Cerebellar cortex (tissue), 1 donor: ENCODE data around the gene SEC11A.
"Not testable (repeated sequence)": the region's sequence is repeated elsewhere in the genome, so short reads cannot be mapped to it uniquely, and the experiment has no call there.

Experiments
- DNase-seq: peaks from one replicate; pipeline ENCODE4 v3.0.0-alpha.2; 2015; ENCODE audit warnings: low spot score

Gene SEC11A

DNA sequence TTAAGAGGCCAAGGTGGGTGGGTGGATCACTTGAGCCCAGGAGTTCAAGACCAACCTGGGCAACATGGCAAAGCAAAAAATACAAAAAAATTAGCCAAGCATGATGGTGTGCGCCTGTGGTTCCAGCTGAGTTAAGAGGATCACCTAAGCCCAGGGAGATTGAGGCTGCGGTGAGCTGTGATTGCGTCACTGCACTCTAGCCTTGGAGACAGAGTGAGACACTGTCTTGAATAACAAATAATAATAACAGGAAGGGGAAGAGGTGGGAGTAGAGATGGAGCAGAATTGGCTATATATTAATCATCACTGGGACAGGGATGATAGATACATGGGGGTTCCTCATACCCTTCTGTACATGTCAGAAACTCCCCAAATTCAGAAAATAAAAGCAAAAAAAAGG is 34.1 kb downstream of the SEC11A start:
- DNase-seq = no peak

GRCh38 chr15:84671211-84671610 is 44.7 kb downstream of the SEC11A start:
- DNase-seq = no peak

- no peak for DNase-seq
These were observed 46.2 kb downstream of the SEC11A start for GRCh38 chr15:84669726-84670125.

GRCh38 chr15:84668221-84668982 is 47.5 kb downstream of the SEC11A start:
- DNase-seq = no peak

DNA sequence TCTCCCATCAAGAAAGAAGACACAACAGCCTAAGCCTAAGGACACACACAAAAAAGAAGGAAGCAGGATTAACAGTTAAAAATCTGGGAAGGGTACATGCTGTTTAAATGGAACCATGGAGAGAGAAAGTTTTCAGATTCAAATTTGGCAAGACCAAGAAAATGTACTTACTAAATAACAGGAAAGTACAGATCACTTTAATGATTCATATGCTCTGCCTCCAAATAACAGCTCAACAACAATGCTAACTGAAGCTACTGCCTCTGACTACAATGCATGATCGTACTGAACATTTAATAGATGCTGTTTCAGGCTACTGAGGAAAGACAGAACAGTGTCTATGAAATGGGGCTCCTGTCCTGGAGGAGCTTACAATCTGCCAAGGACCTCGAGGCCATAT is 49.6 kb downstream of the SEC11A start:
- DNase-seq = no peak

DNA sequence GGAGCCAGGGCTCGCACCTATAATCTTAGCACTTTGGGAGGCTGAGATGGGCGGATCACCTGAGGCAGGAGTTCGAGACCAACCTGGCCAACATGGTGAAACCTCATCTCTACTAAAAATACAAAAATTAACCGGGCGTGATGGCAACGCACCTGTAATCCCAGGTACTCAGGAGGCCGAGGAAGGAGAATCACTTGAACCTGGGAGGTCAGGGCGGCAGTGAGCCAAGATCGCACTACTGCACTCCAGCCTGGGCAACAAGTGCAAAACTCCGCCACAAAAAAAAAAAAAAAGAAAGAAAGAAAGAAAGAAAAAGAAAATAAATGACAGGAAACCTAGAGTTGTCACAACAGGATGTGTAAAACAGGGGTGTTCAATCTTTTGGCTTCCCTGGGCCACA is 54.9 kb downstream of the SEC11A start:
- no peak for DNase-seq

DNA sequence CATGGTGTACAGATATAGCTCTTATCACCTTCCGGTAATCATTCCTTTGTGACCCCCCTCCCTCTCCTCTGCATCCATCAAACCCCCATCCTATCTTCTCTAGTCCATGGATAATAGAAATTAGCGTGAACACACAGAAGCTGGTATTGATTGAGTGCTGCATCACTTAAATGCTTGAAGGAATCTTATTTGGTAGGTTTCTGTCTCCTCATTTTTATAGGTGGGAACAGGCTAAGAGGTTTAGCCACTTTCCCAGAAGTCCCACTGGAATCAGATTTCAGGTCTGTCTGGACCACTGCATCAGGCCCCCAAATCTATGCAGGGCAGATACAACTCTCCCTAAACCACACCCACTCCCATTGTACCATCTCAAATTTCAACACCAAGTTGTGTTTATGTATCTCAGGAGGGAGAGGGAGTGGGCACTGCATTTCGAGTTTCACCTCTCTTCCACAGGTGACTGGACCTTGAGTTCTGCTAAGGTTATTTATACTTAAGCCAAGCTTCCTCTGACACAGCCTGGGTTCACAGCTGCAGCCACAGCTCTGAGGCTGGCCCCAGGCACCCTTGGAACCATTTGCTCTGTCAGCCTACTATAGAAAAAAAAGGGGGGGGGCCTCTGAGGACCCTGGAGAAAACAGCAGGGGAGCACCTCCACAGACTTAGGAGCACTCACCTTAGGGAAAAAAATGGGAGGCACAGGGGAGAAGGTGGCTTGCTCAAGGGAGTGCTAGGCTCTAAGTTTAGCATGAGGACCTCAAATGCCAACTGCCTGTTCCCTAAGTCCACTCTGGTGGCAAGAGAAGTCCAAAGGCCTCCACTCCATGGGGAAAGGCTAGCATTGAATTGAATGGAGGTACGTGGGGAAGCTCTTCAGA is 55.8 kb downstream of the SEC11A start:
- no peak for DNase-seq

DNA sequence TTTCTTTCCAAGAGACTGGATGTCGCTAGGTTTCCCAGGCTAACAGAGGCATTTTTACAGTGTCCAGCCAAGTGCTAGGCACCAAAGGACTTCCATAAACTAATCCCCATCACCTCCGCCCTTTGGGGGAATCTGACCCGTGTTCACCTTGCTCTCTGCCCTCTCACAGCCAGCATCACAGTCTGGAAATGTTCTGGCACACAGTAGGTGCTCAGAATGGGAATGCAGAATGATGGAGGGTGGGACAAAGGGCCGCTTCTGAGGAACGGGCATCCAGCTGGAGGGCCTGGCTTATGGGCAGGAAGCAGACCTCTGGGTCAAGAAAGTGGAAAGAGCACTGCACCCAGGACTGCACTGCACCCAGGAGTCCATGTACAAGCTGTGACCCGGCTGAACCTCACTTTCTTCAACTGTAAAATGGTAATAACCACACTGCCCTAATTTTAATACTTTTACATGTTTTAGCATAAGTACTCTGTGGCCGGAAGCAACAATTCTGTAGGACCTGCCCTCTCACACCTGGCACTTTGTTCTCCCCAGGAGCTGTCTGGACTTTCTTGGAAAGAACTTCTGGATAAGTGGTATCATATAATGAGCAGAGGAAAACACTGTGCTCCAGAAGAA is 57.0 kb downstream of the SEC11A start:
- no peak for DNase-seq

DNA sequence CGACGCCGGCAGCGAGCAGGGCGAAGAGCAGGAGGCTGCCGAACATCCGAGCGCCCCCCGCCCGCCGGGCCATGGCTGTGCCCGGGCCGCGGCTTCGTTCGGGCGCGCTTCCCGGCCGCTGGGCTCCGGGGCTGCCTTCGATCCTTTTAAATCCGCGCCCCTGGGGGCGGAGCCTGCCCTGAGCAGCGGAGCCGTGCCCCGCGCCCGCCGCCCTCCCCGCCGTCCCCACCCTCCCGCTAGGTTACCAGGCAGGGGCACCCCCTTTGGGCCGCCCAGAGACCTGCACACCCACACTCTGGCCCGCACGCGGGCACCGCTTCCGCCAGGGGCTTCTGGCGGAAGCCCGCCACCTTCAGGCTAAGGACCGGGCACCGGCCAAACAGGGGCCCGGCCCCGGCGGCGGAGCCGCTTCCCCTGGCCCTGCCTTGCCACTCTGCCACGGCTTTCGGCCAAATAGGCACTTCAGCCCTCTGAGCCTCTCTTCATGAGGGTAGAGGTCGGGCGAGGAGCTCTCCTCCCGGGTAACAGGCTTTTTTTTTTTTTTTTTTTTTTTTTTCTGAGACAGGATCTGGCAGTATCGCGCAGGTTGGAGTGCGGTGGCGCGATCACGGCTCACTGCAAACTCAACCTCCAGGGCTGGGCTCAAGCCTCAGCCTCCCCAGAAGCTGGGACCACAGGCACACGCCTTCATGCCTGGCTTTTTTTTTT is 57.7 kb downstream of the SEC11A start, which contains the start of gene NMB:
TSS of gene NMB (minus strand) at position 120 of the 708 bp plus-strand sequence. CDS start at position 73, 47 bp downstream.
- peak; percentile 43 for DNase-seq

DNA sequence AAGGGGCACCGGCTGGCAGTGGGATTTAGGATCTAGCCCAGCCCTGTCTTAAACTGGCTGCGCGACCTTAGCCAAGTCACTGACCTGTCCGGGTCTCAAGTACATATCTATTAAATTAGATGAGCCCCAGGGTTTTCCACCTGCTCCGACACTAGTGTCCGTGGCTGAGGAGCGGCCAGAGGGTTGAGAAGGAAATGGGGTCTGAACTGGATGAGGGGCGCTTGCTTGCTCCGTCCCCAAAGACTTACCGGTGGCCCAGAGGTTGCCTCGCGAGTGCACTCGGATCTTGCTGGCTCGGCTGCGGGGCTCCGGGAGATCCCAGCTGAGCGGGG is 58.2 kb downstream of the SEC11A start:
- no peak for DNase-seq

DNA sequence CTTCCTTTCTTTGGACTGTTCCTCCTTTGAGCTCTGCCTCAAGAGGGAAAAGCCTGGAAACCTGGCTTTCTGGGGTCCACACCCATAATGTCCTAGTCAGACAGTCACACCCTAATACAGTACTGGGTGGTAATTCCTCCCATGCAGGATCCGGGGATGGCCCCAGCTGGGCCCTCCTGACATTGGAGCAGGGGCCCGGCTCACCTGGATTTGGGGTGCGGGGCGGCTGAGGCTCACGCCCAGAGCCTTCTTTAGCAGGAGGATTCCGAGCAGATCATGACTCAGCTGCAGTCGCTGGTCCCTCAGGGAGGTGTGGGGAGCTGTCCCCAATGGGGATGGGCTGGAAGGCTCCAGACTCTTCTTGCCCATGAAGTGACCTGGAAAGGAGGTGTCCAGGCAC is 59.0 kb downstream of the SEC11A start:
- no peak for DNase-seq

- DNase-seq = peak; percentile 82
These were observed 61.1 kb downstream of the SEC11A start for GRCh38 chr15:84654689-84655453.

- peak; percentile 96 for DNase-seq
These were observed 61.8 kb downstream of the SEC11A start, which contains the start of gene WDR73 for GRCh38 chr15:84653910-84654688. TSS of gene WDR73 (minus strand) at chr15:84654283. CDS start at chr15:84654274, 9 bp downstream.

- no peak for DNase-seq
These were observed 62.4 kb downstream of the SEC11A start for GRCh38 chr15:84653584-84653909.

- DNase-seq = no peak
These were observed 66.2 kb downstream of the SEC11A start for GRCh38 chr15:84649706-84650105.

DNA sequence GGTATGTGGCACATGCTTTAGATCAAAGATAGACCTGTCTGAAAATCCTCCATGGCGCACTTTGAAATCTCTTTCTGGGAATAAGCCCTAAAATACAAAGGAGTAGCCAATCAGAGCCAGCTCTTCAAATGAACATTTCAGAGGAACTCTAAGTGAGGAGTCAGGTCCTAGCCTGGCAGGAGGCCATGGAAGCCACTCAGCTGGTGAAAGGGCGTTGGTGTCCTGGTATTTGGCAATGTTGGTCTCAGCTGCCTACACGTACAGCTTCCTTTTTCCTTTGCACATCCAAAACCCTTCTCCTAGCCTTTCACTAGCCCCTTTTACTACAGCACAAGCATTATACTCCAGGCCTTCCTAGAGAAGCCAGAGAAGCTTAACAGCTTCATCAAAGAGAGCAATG is 67.4 kb downstream of the SEC11A start:
- no peak for DNase-seq

DNA sequence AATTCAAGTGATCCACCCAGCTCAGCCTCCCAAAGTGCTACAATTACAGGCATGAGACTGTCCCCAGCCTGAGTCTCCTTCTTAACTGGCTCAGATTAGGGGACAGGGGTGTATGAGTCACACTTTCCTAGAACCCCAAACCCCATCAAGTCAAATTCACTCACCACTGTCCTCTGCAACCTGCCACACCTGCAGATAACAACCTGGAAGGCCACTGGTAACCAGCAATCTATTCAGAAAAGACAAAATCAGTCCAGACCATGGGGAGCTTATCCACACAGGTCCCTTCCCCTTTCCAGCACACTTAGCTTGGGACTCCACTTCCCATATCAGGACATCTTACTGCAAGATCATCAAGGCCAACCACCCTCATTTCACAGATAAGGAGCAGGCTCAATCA is 68.2 kb downstream of the SEC11A start:
- no peak for DNase-seq

DNA sequence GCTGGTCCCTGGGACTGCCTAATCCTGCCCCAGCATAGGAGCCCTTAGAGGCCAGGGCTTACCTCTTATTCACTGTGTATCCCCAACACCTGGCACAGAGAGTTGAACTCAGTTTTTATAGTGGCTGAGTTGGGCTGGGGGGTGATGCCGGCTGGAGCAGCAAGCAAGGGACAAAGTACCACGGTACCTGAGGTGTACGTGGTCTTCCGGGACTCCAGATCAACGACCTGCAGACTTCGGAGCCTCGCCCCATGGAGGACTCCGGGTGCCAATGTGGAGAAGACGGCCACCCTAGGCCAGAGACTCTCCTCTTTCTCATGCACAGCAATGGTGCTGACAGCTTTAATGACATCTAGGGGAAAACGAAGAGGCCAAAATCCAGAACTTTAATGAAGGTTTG is 69.9 kb downstream of the SEC11A start:
- DNase-seq = no peak

GRCh38 chr15:84645496-84645895 is 70.4 kb downstream of the SEC11A start:
- DNase-seq = no peak

GRCh38 chr15:84643838-84644237 is 72.1 kb downstream of the SEC11A start:
- no peak for DNase-seq

GRCh38 chr15:84642640-84643039 is 73.3 kb downstream of the SEC11A start:
- not testable (repeated sequence) for DNase-seq
